H1 (cell line): Measurements from ENCODE around the gene NAT9. TPM values are rescaled to one million over a fixed set of nuclear protein-coding genes. Genes with fewer than 3 reads are reported as not detected.

Source experiments
- CTCF ChIA-PET: fragments of 300-600 bp; sonication (Branson Sonifier 250); formaldehyde crosslinking; loops from one replicate; lab custom pipeline; 2021; ENCODE audit not compliant: partially characterized antibody; lab: Charles Lee
- POLR2A ChIA-PET: fragments of 300-600 bp; sonication (Branson Sonifier 250); formaldehyde crosslinking; loops from one replicate; lab custom pipeline; 2021; ENCODE audit warnings: inconsistent platforms; ENCODE audit not compliant: partially characterized antibody; lab: Charles Lee
- DNase-seq, 2 experiments: peaks; one replicate each; pipeline versions ENCODE4 v3.0.0 to v3.0.0-alpha.2; 2010 to 2022; ENCODE audit warnings: low spot score in 2 of 2, low read depth in 1 of 2, mixed read lengths in 1 of 2
- FAIRE-seq: peaks from 2 replicates; lab custom pipeline; 2011; peaks lifted over from hg19 to GRCh38; lab: Jason Lieb, UNC
- H2AFZ ChIP-seq: 2 replicates; pipeline ENCODE4 v1.8.1; 2012; ENCODE audit warnings: low read length, inconsistent platforms
- H2AK5ac ChIP-seq: 2 replicates; pipeline ENCODE4 v1.6.1; 2013; ENCODE audit warnings: low read depth, low read length
- H2BK120ac ChIP-seq: replicated peaks from 2 replicates; pipeline ENCODE3; 2013; ENCODE audit warnings: low read depth, low read length, inconsistent platforms
- H2BK12ac ChIP-seq: 2 replicates; pipeline ENCODE4 v1.6.1; 2013; ENCODE audit warnings: low read depth, low read length
- H2BK15ac ChIP-seq: 2 replicates; pipeline ENCODE4 v1.6.1; 2013; ENCODE audit warnings: low read length
- H2BK20ac ChIP-seq: 2 replicates; pipeline ENCODE4 v1.6.1; 2013; ENCODE audit warnings: low read length
- H2BK5ac ChIP-seq: 2 replicates; pipeline ENCODE4 v1.6.1; 2013; ENCODE audit warnings: low read depth, low read length
- H3K14ac ChIP-seq: 2 replicates; pipeline ENCODE4 v1.6.1; 2013; ENCODE audit warnings: inconsistent platforms; ENCODE audit not compliant: insufficient read length
- H3K18ac ChIP-seq: 2 replicates; pipeline ENCODE4 v1.6.1; 2013; ENCODE audit warnings: low read length; ENCODE audit errors: extremely low read depth
- H3K23ac ChIP-seq: 2 replicates; pipeline ENCODE4 v1.6.1; 2013; ENCODE audit warnings: inconsistent platforms; ENCODE audit not compliant: insufficient read length
- H3K23me2 ChIP-seq: 2 replicates; pipeline ENCODE4 v1.6.1; 2013; ENCODE audit warnings: low read depth, low read length
- H3K27ac ChIP-seq: 2 replicates; pipeline ENCODE4 v1.6.1; 2011; ENCODE audit warnings: low read depth, low read length, inconsistent platforms
- H3K27me3 ChIP-seq, 4 experiments: replicated peaks in 1 of 4; 1 replicate in 1 of 4; 2 replicates in 3 of 4; pipeline versions ENCODE4 v1.6.1 to v1.8.1; 2011 to 2013; ENCODE audit warnings: low read length in 3 of 4, mild to moderate bottlenecking in 3 of 4, inconsistent platforms in 2 of 4, mixed read lengths in 2 of 4, moderate library complexity in 1 of 4; ENCODE audit not compliant: control insufficient read depth in 3 of 4, insufficient read depth in 3 of 4; ENCODE audit errors: extremely low read depth in 1 of 4
- H3K36me3 ChIP-seq, 4 experiments: 2 replicates each; pipeline versions ENCODE4 v1.6.1 to v1.8.1; 2011 to 2013; ENCODE audit warnings: mild to moderate bottlenecking in 4 of 4, low read length in 3 of 4, moderate library complexity in 2 of 4, control low read depth in 1 of 4, inconsistent platforms in 1 of 4; ENCODE audit not compliant: insufficient read depth in 4 of 4, control insufficient read depth in 2 of 4
- H3K4ac ChIP-seq: replicated peaks from 2 replicates; pipeline ENCODE3; 2013; ENCODE audit warnings: low read length, low read depth, mixed read lengths, inconsistent platforms; ENCODE audit not compliant: insufficient read length
- H3K4me1 ChIP-seq, 4 experiments: replicated peaks in 1 of 4; 1 replicate in 1 of 4; 2 replicates in 3 of 4; pipeline versions ENCODE4 v1.6.1 to v1.8.1; 2011 to 2013; ENCODE audit warnings: low read length in 3 of 4, inconsistent platforms in 2 of 4, mixed read lengths in 1 of 4; ENCODE audit not compliant: insufficient read depth in 4 of 4, control insufficient read depth in 3 of 4
- H3K4me2 ChIP-seq, 2 experiments: 2 replicates each; pipeline versions ENCODE4 v1.6.1 to v1.8.1; 2011 to 2013; ENCODE audit warnings: low read depth in 2 of 2, low read length in 2 of 2, control low read depth in 1 of 2, inconsistent platforms in 1 of 2, mild to moderate bottlenecking in 1 of 2; ENCODE audit not compliant: insufficient read depth in 1 of 2
- H3K4me3 ChIP-seq, 4 experiments: fragments of 200-600, 300-600 bp in 1 of 4; sonication (generic), shearing (Covaris generic), sonication (Bioruptor Twin) in 1 of 4; 2 replicates each; pipeline versions ENCODE4 v1.5.1 to v1.8.1; 2011 to 2016; ENCODE audit warnings: low read length in 4 of 4, low read depth in 3 of 4, control low read depth in 2 of 4, inconsistent platforms in 2 of 4, mild to moderate bottlenecking in 2 of 4, mixed read lengths in 1 of 4, moderate library complexity in 1 of 4; ENCODE audit not compliant: insufficient read depth in 2 of 4; ENCODE audit errors: extremely low read depth in 1 of 4
- H3K56ac ChIP-seq: replicated peaks from 2 replicates; pipeline ENCODE3; 2013; ENCODE audit warnings: low read depth, mild to moderate bottlenecking, mixed read lengths, low read length, inconsistent platforms; ENCODE audit not compliant: insufficient read length
- H3K79me1 ChIP-seq: 2 replicates; pipeline ENCODE4 v1.6.1; 2013; ENCODE audit warnings: low read depth, low read length, control low read depth
- H3K79me2 ChIP-seq, 2 experiments: 2 replicates each; pipeline versions ENCODE4 v1.6.1 to v1.8.1; 2012 to 2013; ENCODE audit warnings: low read length in 2 of 2, mild to moderate bottlenecking in 2 of 2, inconsistent platforms in 1 of 2; ENCODE audit not compliant: insufficient read depth in 2 of 2, control insufficient read depth in 1 of 2
- H3K9ac ChIP-seq, 4 experiments: replicated peaks in 1 of 4; 1 replicate in 1 of 4; 2 replicates in 3 of 4; pipeline versions ENCODE4 v1.6.1 to v1.8.1; 2011 to 2013; ENCODE audit warnings: low read depth in 3 of 4, low read length in 3 of 4, control low read depth in 2 of 4, mild to moderate bottlenecking in 2 of 4, moderate library complexity in 2 of 4, inconsistent platforms in 1 of 4; ENCODE audit errors: extremely low read depth in 1 of 4
- H3K9me3 ChIP-seq, 2 experiments: 2 replicates each; pipeline versions ENCODE4 v1.6.1 to v1.8.1; 2012 to 2013; ENCODE audit warnings: mild to moderate bottlenecking in 2 of 2, moderate library complexity in 2 of 2, control low read depth in 1 of 2, inconsistent platforms in 1 of 2, low read depth in 1 of 2, low read length in 1 of 2, mixed read lengths in 1 of 2; ENCODE audit not compliant: insufficient read depth in 2 of 2
- H4K20me1 ChIP-seq, 2 experiments: replicated peaks in 1 of 2; 2 replicates each; pipeline versions ENCODE3 to v1.8.1; 2011 to 2013; ENCODE audit warnings: inconsistent platforms in 2 of 2, low read length in 2 of 2, mild to moderate bottlenecking in 1 of 2; ENCODE audit not compliant: insufficient read depth in 2 of 2, control insufficient read depth in 1 of 2
- H4K5ac ChIP-seq: 2 replicates; pipeline ENCODE4 v1.6.1; 2013; ENCODE audit warnings: low read length, low read depth, mixed read lengths, inconsistent platforms; ENCODE audit not compliant: insufficient read length
- H4K8ac ChIP-seq: 2 replicates; pipeline ENCODE4 v1.8.0; 2013; ENCODE audit warnings: mild to moderate bottlenecking, moderate library complexity, low read length, inconsistent platforms; ENCODE audit not compliant: insufficient read depth; ENCODE audit errors: extremely low read depth
- H4K91ac ChIP-seq: replicated peaks from 2 replicates; pipeline ENCODE3; 2013; ENCODE audit warnings: low read length, mixed read lengths, inconsistent platforms; ENCODE audit not compliant: insufficient read length
- BACH1 ChIP-seq: IDR thresholded peaks from 2 replicates; pipeline ENCODE4 v1.6.1; 2012; ENCODE audit warnings: low read length, improper control_type of control experiment
- CEBPB ChIP-seq: IDR thresholded peaks from 2 replicates; pipeline ENCODE4 v1.6.1; 2012; ENCODE audit warnings: low read depth, low read length
- EZH2 ChIP-seq: fragments of 200-600 bp; sonication (generic); IDR thresholded peaks from 2 replicates; pipeline ENCODE4 v1.7.1; 2012; ENCODE audit warnings: low read depth, mild to moderate bottlenecking, moderate library complexity, low read length, inconsistent platforms; ENCODE audit not compliant: severe bottlenecking
- POU5F1 ChIP-seq: IDR thresholded peaks from 2 replicates; pipeline ENCODE4 v1.6.1; 2011; ENCODE audit warnings: low read depth, mild to moderate bottlenecking, low read length, moderate library complexity
- ZNF274 ChIP-seq: IDR thresholded peaks from 2 replicates; pipeline ENCODE4 v1.7.0; 2012; ENCODE audit warnings: low read length, borderline replicate concordance; ENCODE audit errors: extremely low read depth
- WGBS, 2 experiments: shearing (Covaris generic) in 1 of 2; methylation state at CpG; one replicate each; pipeline versions ENCODE4 v1.1.6 to v1.1.7; 2013 to 2015; ENCODE audit warnings: low lambda C conversion rate in 2 of 2, mixed read lengths in 2 of 2, inconsistent platforms in 1 of 2, low coverage in 1 of 2, missing lambda C conversion rate in 1 of 2; ENCODE audit not compliant: insufficient replicate concordance in 2 of 2, insufficient coverage in 1 of 2, insufficient read length in 1 of 2; ENCODE audit errors: extremely low coverage in 1 of 2, missing lambda C conversion rate in 1 of 2; 5-methylcytosine and 5-hydroxymethylcytosine counted together
- polyA plus RNA-seq, 7 experiments: library from polyadenylated mRNA; depleted of rRNA in 3 of 7; stranded (reverse) in 5 of 7; unstranded in 2 of 7; fragments of >200 nt in 5 of 7; fragments of 200-250 nt in 2 of 7; gene quantifications; 1 replicate in 5 of 7; 2 replicates in 1 of 7; 4 replicates in 1 of 7; pipeline versions ENCODE4 v1.2.1 to v1.2.3, GENCODE V29; 2011 to 2013; ENCODE audit warnings: missing spikeins in 2 of 7, mixed read lengths in 2 of 7
- total RNA-seq: library from RNA; stranded (reverse); fragmentation: NEBNext Ultra II Directional; extraction: Animal tissue kit (Norgen Biotek cat#: 25700); gene quantifications from 2 replicates; pipeline ENCODE4 v1.2.1, GENCODE V29; 2021
- TF ChIP-seq, protein P1 (sequence below): IDR thresholded peaks from 2 replicates; pipeline ENCODE4 v1.6.1; 2012; ENCODE audit warnings: inconsistent platforms
- TF ChIP-seq, protein P2 (sequence below): IDR thresholded peaks from 2 replicates; pipeline ENCODE4 v1.6.1; 2012; ENCODE audit warnings: inconsistent platforms

NAT9 gene
- total and polyA plus RNA-seq, 2 of the 8 experiments (the other 6 are each of a cell fraction or from before 2014, with no cell fraction given): 32.3 to 42.7 TPM

- Histone ChIP-seq H3K23me2 (peaks cover 2% of the 10 kb centered on the region; the same call in 1 of the 2 replicates), H2BK5ac (no peak overlapping the region; the same call in 1 of the 2 replicates), H3K79me2 (no peaks in the 10 kb centered on the region), H4K20me1 (no peaks in the 10 kb centered on the region), H3K9me3 (no peaks in the 10 kb centered on the region), H3K79me1 (no peaks in the 10 kb centered on the region), H3K9ac (no peak overlapping the region), H3K14ac (no peak overlapping the region), H2BK20ac (peak overlapping the region; percentile 55; the same call in 1 of the 2 replicates), H4K5ac (no peak overlapping the region), H2AFZ (no peak overlapping the region), H4K8ac (no peak overlapping the region), H4K91ac (no peak overlapping the region), H3K23ac (no peak overlapping the region), H2BK12ac (no peak overlapping the region), H3K18ac (no peak overlapping the region), H3K4me2 (no peak overlapping the region), H3K4ac (no peak overlapping the region), H2AK5ac (0 out of 2 replicates have a peak overlapping the region, but pooled peaks have one; percentile 26), H3K27me3 (no peaks in the 10 kb centered on the region; a peak in 1 of 7 replicates), H3K27ac (no peak overlapping the region), H2BK120ac (no peak overlapping the region), H3K36me3 (no peaks in the 10 kb centered on the region), H2BK15ac (no peak overlapping the region), H3K4me3 (no peak overlapping the region), H3K56ac (no peak overlapping the region), H3K4me1 (peaks cover 5 to 28% (median 16%) of the 10 kb centered on the region in 4 experiments)
- FAIRE-seq (no peak), DNase-seq (no peak)
- CTCF ChIA-PET: interaction anchor here (0.8 to 4.7 kb wide), 17 partner anchors 7 to 337 kb away, joined by 3 to 388 read pairs (median 15); partner anchors contain the start of genes NAT9 and RAB37
- POLR2A ChIA-PET: interaction anchor here (4.1 kb wide), 1 partner anchor 26 kb away, joined by 44 read pairs; no protein-coding TSS in a partner anchor
- 86% methylated on average over 2 of the region's 2 CpGs; no CpG with 5 or more reads in 1 of the 2 experiments for WGBS, 2 experiments
- no peak for TF ChIP-seq POU5F1
- no peak for TF ChIP-seq BACH1
- no peak for TF ChIP-seq CEBPB
- TF ChIP-seq ZNF274: no peak
- TF ChIP-seq, protein P1, sequence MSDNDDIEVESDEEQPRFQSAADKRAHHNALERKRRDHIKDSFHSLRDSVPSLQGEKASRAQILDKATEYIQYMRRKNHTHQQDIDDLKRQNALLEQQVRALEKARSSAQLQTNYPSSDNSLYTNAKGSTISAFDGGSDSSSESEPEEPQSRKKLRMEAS: no peak
- TF ChIP-seq, protein P2, sequence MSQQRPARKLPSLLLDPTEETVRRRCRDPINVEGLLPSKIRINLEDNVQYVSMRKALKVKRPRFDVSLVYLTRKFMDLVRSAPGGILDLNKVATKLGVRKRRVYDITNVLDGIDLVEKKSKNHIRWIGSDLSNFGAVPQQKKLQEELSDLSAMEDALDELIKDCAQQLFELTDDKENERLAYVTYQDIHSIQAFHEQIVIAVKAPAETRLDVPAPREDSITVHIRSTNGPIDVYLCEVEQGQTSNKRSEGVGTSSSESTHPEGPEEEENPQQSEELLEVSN: no peak
- no peak for TF ChIP-seq EZH2
These were observed 32.4 kb downstream of the NAT9 start for GRCh38 chr17:74743755-74744154.
